Large intestine (tissue), 3 donors: ENCODE measurements around the gene ULK4. TPM values are rescaled to one million over a fixed set of nuclear protein-coding genes. Genes with fewer than 3 reads are reported as not detected.

Experiments used
- DNase-seq, 2 donors: peaks; one replicate each; pipeline versions ENCODE4 v3.0.0 to v3.0.0-alpha.2; 2013
- H3K27ac ChIP-seq: one replicate; pipeline ENCODE4 v1.5.1; 2013; ENCODE audit warnings: low read length
- H3K27me3 ChIP-seq: 2 replicates; pipeline ENCODE4 v1.6.1; 2013; ENCODE audit warnings: low read length; ENCODE audit not compliant: control insufficient read depth, insufficient read depth
- H3K36me3 ChIP-seq: 2 replicates; pipeline ENCODE4 v1.6.1; 2013; ENCODE audit warnings: low read length; ENCODE audit not compliant: control insufficient read depth, insufficient read depth
- H3K4me1 ChIP-seq: one replicate; pipeline ENCODE4 v1.6.1; 2013; ENCODE audit warnings: low read length; ENCODE audit not compliant: control insufficient read depth, insufficient read depth
- H3K4me3 ChIP-seq: one replicate; pipeline ENCODE4 v1.5.1; 2013; ENCODE audit warnings: low read length
- H3K9me3 ChIP-seq: one replicate; pipeline ENCODE4 v1.6.1; 2013; ENCODE audit warnings: mild to moderate bottlenecking, low read depth, low read length, moderate library complexity; ENCODE audit not compliant: control insufficient read depth
- WGBS: methylation state at CpG from one replicate; pipeline ENCODE4 v1.1.5; 2013; ENCODE audit warnings: low lambda C conversion rate; ENCODE audit not compliant: insufficient coverage; 5-methylcytosine and 5-hydroxymethylcytosine counted together
- polyA plus RNA-seq: library from polyadenylated mRNA; unstranded; fragments of 120-200 nt; gene quantifications from one replicate; pipeline ENCODE4 v1.2.1, GENCODE V29; 2013

The ULK4 gene
- polyA plus RNA-seq, 1 donor: 2.1 TPM

- no CpG with 5 or more reads among the region's 2 CpGs for WGBS
- no peaks in the 10 kb centered on the region for H3K27me3 ChIP-seq
- no peaks in the 10 kb centered on the region for H3K36me3 ChIP-seq
- no peaks in the 10 kb centered on the region for H3K9me3 ChIP-seq
- H3K4me3 ChIP-seq: no peak overlapping the region
- H3K4me1 ChIP-seq: no peaks in the 10 kb centered on the region
- DNase-seq: no peak
- H3K27ac ChIP-seq: no peak overlapping the region
Measured at GRCh38 chr3:41307065-41307464, 654.8 kb downstream of the ULK4 start.

GRCh38 chr3:41304593-41304992 lies 657.3 kb downstream of the ULK4 start:
- no peak for DNase-seq
- Histone ChIP-seq H3K27me3 (no peaks in the 10 kb centered on the region), H3K4me3 (no peak overlapping the region), H3K27ac (no peak overlapping the region), H3K9me3 (no peaks in the 10 kb centered on the region), H3K36me3 (no peaks in the 10 kb centered on the region), H3K4me1 (no peaks in the 10 kb centered on the region)
- no CpG with 5 or more reads among the region's 2 CpGs for WGBS

GRCh38 chr3:41302295-41302694 lies 659.6 kb downstream of the ULK4 start:
- Histone ChIP-seq H3K36me3 (no peaks in the 10 kb centered on the region), H3K4me1 (no peaks in the 10 kb centered on the region), H3K9me3 (no peaks in the 10 kb centered on the region), H3K27ac (no peak overlapping the region), H3K4me3 (no peak overlapping the region), H3K27me3 (no peaks in the 10 kb centered on the region)
- 54% methylated on average over 3 of the region's 4 CpGs for WGBS
- DNase-seq: no peak

GRCh38 chr3:41301548-41301947 lies 660.4 kb downstream of the ULK4 start:
- H3K36me3 ChIP-seq: no peaks in the 10 kb centered on the region
- H3K4me1 ChIP-seq: no peaks in the 10 kb centered on the region
- H3K27me3 ChIP-seq: no peaks in the 10 kb centered on the region
- no CpG with 5 or more reads among the region's 3 CpGs for WGBS
- H3K27ac ChIP-seq: no peak overlapping the region
- no peaks in the 10 kb centered on the region for H3K9me3 ChIP-seq
- no peak for DNase-seq
- H3K4me3 ChIP-seq: no peak overlapping the region

- WGBS: no CpG with 5 or more reads among the region's 3 CpGs
- Histone ChIP-seq H3K27me3 (no peaks in the 10 kb centered on the region), H3K9me3 (no peaks in the 10 kb centered on the region), H3K36me3 (no peaks in the 10 kb centered on the region), H3K27ac (no peak overlapping the region), H3K4me3 (no peak overlapping the region), H3K4me1 (no peaks in the 10 kb centered on the region)
- DNase-seq: no peak
Measured at GRCh38 chr3:41299036-41299435, 662.9 kb downstream of the ULK4 start.

GRCh38 chr3:41297750-41298149 lies 664.2 kb downstream of the ULK4 start:
- no peak for DNase-seq
- Histone ChIP-seq H3K9me3 (no peaks in the 10 kb centered on the region), H3K27me3 (no peaks in the 10 kb centered on the region), H3K4me3 (no peak overlapping the region), H3K36me3 (no peaks in the 10 kb centered on the region), H3K4me1 (no peaks in the 10 kb centered on the region), H3K27ac (no peak overlapping the region)
- WGBS: 83% methylated on average over 1 of the region's 1 CpG

- Histone ChIP-seq H3K27ac (no peak overlapping the region), H3K27me3 (no peaks in the 10 kb centered on the region), H3K36me3 (no peaks in the 10 kb centered on the region), H3K4me1 (no peaks in the 10 kb centered on the region), H3K9me3 (no peaks in the 10 kb centered on the region), H3K4me3 (no peak overlapping the region)
- 75% methylated on average over 1 of the region's 2 CpGs for WGBS
- no peak for DNase-seq
Measured at GRCh38 chr3:41296556-41296955, 665.3 kb downstream of the ULK4 start.

GRCh38 chr3:41295740-41296139 lies 666.2 kb downstream of the ULK4 start:
- no peak for DNase-seq
- Histone ChIP-seq H3K9me3 (no peaks in the 10 kb centered on the region), H3K4me3 (no peak overlapping the region), H3K4me1 (no peaks in the 10 kb centered on the region), H3K36me3 (no peaks in the 10 kb centered on the region), H3K27ac (no peak overlapping the region), H3K27me3 (no peaks in the 10 kb centered on the region)
- no CpG with 5 or more reads among the region's 3 CpGs for WGBS

- H3K36me3 ChIP-seq: no peaks in the 10 kb centered on the region
- no peak for DNase-seq
- H3K9me3 ChIP-seq: no peaks in the 10 kb centered on the region
- H3K27me3 ChIP-seq: no peaks in the 10 kb centered on the region
- no peak overlapping the region for H3K27ac ChIP-seq
- H3K4me1 ChIP-seq: no peaks in the 10 kb centered on the region
- no CpG with 5 or more reads among the region's 1 CpG for WGBS
- no peak overlapping the region for H3K4me3 ChIP-seq
Measured at GRCh38 chr3:41293169-41293681, 668.7 kb downstream of the ULK4 start.

GRCh38 chr3:41290736-41291135 lies 671.2 kb downstream of the ULK4 start:
- WGBS: 100% methylated on average over 2 of the region's 4 CpGs

GRCh38 chr3:41290306-41290705 lies 671.6 kb downstream of the ULK4 start:
- DNase-seq: no peak
- no CpG with 5 or more reads among the region's 2 CpGs for WGBS
- no peaks in the 10 kb centered on the region for H3K27me3 ChIP-seq

More at GRCh38 chr3:41290736-41291135, 671.2 kb downstream of the ULK4 start:
- DNase-seq: no peak
- Histone ChIP-seq H3K4me1 (no peaks in the 10 kb centered on the region), H3K36me3 (no peaks in the 10 kb centered on the region), H3K4me3 (no peak overlapping the region), H3K9me3 (no peaks in the 10 kb centered on the region), H3K27me3 (no peaks in the 10 kb centered on the region), H3K27ac (no peak overlapping the region)

More at GRCh38 chr3:41290306-41290705, 671.6 kb downstream of the ULK4 start:
- Histone ChIP-seq H3K4me1 (no peaks in the 10 kb centered on the region), H3K36me3 (no peaks in the 10 kb centered on the region), H3K27ac (no peak overlapping the region), H3K4me3 (no peak overlapping the region), H3K9me3 (no peaks in the 10 kb centered on the region)
